GM23338 (cell line): ENCODE measurements around the gene SEC14L1.

Source experiments
- CREB1 ChIP-seq: fragments of 250-450 bp; sonication (Bioruptor Pico); IDR thresholded peaks from 2 replicates; pipeline ENCODE4 v1.5.0; 2020; ENCODE audit warnings: low read depth, mild to moderate bottlenecking, moderate library complexity
- CTCF ChIP-seq, 2 experiments: fragments of 200-600 bp in 1 of 2; sonication (generic) in 1 of 2; conservative IDR thresholded peaks; 2 replicates each; pipeline versions ENCODE4 v1.5.1 to v1.6.1; 2016 to 2017; ENCODE audit warnings: antibody characterized with exemption in 2 of 2, low read depth in 2 of 2, mild to moderate bottlenecking in 2 of 2, moderate library complexity in 1 of 2
- ETS1 ChIP-seq: IDR thresholded peaks from 2 replicates; pipeline ENCODE4 v1.6.1; 2016; ENCODE audit warnings: antibody characterized with exemption
- EZH2 ChIP-seq: fragments of 200-600 bp; sonication (generic); IDR thresholded peaks from one replicate; pipeline ENCODE4 v1.8.0; 2017; ENCODE audit warnings: antibody characterized with exemption, mild to moderate bottlenecking, low read depth; ENCODE audit not compliant: unreplicated experiment
- EZH2phosphoT487 ChIP-seq: fragments of 200-600 bp; sonication (generic); IDR thresholded peaks from one replicate; pipeline ENCODE4 v1.8.1; 2018; ENCODE audit warnings: antibody characterized with exemption; ENCODE audit not compliant: unreplicated experiment
- JUNB ChIP-seq: IDR thresholded peaks from one replicate; pipeline ENCODE4 v1.6.1; 2016; ENCODE audit warnings: antibody characterized with exemption; ENCODE audit not compliant: unreplicated experiment
- NANOG ChIP-seq: IDR thresholded peaks from 2 replicates; pipeline ENCODE4 v1.6.1; 2016; ENCODE audit warnings: antibody characterized with exemption, borderline replicate concordance
- POLR2AphosphoS5 ChIP-seq: IDR thresholded peaks from 2 replicates; pipeline ENCODE4 v1.6.1; 2016; ENCODE audit warnings: antibody characterized with exemption, low read depth
- STAT1 ChIP-seq: IDR thresholded peaks from one replicate; pipeline ENCODE4 v1.6.1; 2016; ENCODE audit warnings: antibody characterized with exemption; ENCODE audit not compliant: unreplicated experiment
- ZNF114 ChIP-seq: fragments of 250-450 bp; sonication (Bioruptor Pico); IDR thresholded peaks from 2 replicates; pipeline ENCODE4 v1.5.0; 2020; ENCODE audit warnings: mild to moderate bottlenecking, moderate library complexity
- TF ChIP-seq, protein P1 (sequence below): IDR thresholded peaks from one replicate; pipeline ENCODE4 v1.6.1; 2018; ENCODE audit warnings: antibody characterized with exemption; ENCODE audit not compliant: unreplicated experiment
- TF ChIP-seq, protein P2 (sequence below): fragments of 250-450 bp; sonication (Bioruptor Pico); IDR thresholded peaks from 2 replicates; pipeline ENCODE4 v1.5.0; 2020; ENCODE audit warnings: mild to moderate bottlenecking, moderate library complexity

GRCh38 chr17:77218902-77219301 is 78.1 kb downstream of the SEC14L1 start:
- TF ChIP-seq POLR2AphosphoS5, result no peak
- no peak for TF ChIP-seq CTCF (conservative IDR thresholded peaks at IDR 0.05; ENCODE audit: low read depth in 2 of 2)
- no peak for TF ChIP-seq EZH2
- TF ChIP-seq, protein P1, sequence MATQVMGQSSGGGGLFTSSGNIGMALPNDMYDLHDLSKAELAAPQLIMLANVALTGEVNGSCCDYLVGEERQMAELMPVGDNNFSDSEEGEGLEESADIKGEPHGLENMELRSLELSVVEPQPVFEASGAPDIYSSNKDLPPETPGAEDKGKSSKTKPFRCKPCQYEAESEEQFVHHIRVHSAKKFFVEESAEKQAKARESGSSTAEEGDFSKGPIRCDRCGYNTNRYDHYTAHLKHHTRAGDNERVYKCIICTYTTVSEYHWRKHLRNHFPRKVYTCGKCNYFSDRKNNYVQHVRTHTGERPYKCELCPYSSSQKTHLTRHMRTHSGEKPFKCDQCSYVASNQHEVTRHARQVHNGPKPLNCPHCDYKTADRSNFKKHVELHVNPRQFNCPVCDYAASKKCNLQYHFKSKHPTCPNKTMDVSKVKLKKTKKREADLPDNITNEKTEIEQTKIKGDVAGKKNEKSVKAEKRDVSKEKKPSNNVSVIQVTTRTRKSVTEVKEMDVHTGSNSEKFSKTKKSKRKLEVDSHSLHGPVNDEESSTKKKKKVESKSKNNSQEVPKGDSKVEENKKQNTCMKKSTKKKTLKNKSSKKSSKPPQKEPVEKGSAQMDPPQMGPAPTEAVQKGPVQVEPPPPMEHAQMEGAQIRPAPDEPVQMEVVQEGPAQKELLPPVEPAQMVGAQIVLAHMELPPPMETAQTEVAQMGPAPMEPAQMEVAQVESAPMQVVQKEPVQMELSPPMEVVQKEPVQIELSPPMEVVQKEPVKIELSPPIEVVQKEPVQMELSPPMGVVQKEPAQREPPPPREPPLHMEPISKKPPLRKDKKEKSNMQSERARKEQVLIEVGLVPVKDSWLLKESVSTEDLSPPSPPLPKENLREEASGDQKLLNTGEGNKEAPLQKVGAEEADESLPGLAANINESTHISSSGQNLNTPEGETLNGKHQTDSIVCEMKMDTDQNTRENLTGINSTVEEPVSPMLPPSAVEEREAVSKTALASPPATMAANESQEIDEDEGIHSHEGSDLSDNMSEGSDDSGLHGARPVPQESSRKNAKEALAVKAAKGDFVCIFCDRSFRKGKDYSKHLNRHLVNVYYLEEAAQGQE, result no peak
- TF ChIP-seq CREB1 (CRISPR knock-in tag), result no peak
- no peak for TF ChIP-seq JUNB
- TF ChIP-seq ZNF114 (CRISPR knock-in tag), result no peak
- TF ChIP-seq NANOG, result no peak
- TF ChIP-seq EZH2phosphoT487, result no peak
- TF ChIP-seq, protein P2, sequence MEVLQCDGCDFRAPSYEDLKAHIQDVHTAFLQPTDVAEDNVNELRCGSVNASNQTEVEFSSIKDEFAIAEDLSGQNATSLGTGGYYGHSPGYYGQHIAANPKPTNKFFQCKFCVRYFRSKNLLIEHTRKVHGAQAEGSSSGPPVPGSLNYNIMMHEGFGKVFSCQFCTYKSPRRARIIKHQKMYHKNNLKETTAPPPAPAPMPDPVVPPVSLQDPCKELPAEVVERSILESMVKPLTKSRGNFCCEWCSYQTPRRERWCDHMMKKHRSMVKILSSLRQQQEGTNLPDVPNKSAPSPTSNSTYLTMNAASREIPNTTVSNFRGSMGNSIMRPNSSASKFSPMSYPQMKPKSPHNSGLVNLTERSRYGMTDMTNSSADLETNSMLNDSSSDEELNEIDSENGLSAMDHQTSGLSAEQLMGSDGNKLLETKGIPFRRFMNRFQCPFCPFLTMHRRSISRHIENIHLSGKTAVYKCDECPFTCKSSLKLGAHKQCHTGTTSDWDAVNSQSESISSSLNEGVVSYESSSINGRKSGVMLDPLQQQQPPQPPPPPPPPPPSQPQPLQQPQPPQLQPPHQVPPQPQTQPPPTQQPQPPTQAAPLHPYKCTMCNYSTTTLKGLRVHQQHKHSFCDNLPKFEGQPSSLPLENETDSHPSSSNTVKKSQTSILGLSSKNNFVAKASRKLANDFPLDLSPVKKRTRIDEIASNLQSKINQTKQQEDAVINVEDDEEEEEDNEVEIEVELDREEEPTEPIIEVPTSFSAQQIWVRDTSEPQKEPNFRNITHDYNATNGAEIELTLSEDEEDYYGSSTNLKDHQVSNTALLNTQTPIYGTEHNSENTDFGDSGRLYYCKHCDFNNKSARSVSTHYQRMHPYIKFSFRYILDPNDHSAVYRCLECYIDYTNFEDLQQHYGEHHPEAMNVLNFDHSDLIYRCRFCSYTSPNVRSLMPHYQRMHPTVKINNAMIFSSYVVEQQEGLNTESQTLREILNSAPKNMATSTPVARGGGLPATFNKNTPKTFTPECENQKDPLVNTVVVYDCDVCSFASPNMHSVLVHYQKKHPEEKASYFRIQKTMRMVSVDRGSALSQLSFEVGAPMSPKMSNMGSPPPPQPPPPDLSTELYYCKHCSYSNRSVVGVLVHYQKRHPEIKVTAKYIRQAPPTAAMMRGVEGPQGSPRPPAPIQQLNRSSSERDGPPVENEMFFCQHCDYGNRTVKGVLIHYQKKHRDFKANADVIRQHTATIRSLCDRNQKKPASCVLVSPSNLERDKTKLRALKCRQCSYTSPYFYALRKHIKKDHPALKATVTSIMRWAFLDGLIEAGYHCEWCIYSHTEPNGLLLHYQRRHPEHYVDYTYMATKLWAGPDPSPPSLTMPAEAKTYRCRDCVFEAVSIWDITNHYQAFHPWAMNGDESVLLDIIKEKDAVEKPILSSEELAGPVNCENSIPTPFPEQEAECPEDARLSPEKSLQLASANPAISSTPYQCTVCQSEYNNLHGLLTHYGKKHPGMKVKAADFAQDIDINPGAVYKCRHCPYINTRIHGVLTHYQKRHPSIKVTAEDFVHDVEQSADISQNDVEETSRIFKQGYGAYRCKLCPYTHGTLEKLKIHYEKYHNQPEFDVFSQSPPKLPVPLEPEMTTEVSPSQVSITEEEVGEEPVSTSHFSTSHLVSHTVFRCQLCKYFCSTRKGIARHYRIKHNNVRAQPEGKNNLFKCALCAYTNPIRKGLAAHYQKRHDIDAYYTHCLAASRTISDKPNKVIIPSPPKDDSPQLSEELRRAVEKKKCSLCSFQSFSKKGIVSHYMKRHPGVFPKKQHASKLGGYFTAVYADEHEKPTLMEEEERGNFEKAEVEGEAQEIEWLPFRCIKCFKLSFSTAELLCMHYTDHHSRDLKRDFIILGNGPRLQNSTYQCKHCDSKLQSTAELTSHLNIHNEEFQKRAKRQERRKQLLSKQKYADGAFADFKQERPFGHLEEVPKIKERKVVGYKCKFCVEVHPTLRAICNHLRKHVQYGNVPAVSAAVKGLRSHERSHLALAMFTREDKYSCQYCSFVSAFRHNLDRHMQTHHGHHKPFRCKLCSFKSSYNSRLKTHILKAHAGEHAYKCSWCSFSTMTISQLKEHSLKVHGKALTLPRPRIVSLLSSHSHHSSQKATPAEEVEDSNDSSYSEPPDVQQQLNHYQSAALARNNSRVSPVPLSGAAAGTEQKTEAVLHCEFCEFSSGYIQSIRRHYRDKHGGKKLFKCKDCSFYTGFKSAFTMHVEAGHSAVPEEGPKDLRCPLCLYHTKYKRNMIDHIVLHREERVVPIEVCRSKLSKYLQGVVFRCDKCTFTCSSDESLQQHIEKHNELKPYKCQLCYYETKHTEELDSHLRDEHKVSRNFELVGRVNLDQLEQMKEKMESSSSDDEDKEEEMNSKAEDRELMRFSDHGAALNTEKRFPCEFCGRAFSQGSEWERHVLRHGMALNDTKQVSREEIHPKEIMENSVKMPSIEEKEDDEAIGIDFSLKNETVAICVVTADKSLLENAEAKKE (CRISPR knock-in tag), result no peak
- no peak for TF ChIP-seq ETS1
- TF ChIP-seq STAT1, result no peak
